Measurements from ENCODE around the gene ZKSCAN4. TPM values are rescaled to one million over a fixed set of nuclear protein-coding genes. Genes with fewer than 3 reads are reported as not detected.
A peak's percentile ranks its signal among the peaks of the same experiment; 100 is the strongest.

The ZKSCAN4 gene
- polyA plus RNA-seq (ENCODE audit: insufficient read length in 3 of 3), result 10 to 100 TPM; 11.0 to 11.7 (median 11.0) TPM
- long read RNA-seq, donor 1, partial matches to known transcripts, result 0 of 2 reads
- long read RNA-seq, donor 1, other reads (novel, unspliced or antisense), result 0 of 2 reads
- long read RNA-seq, donor 2, partial matches to known transcripts, result 6 of 7 reads
- long read RNA-seq, donor 2, other reads (novel, unspliced or antisense), result 0 of 7 reads
- long read RNA-seq, donor 3, partial matches to known transcripts, result 11 of 18 reads
- long read RNA-seq, donor 3, other reads (novel, unspliced or antisense), result 6 of 18 reads
- long read RNA-seq, donor 4, partial matches to known transcripts, result 47 of 57 reads
- long read RNA-seq, donor 4, other reads (novel, unspliced or antisense), result 6 of 57 reads
- long read RNA-seq, donor 5, result 0 reads
- long read RNA-seq, donor 6, partial matches to known transcripts, result 0 of 3 reads
- long read RNA-seq, donor 6, other reads (novel, unspliced or antisense), result 0 of 3 reads
- long read RNA-seq, donor 7, partial matches to known transcripts, result 48 of 50 reads
- long read RNA-seq, donor 7, other reads (novel, unspliced or antisense), result 0 of 50 reads
- long read RNA-seq, donor 8, result 0 reads
- long read RNA-seq, donor 9, partial matches to known transcripts, result 0 of 3 reads
- long read RNA-seq, donor 9, other reads (novel, unspliced or antisense), result 0 of 3 reads
- long read RNA-seq, donor 10, partial matches to known transcripts, result 0 of 1 reads
- long read RNA-seq, donor 10, other reads (novel, unspliced or antisense), result 0 of 1 reads
- long read RNA-seq, donor 11, partial matches to known transcripts, result 19 of 20 reads
- long read RNA-seq, donor 11, other reads (novel, unspliced or antisense), result 0 of 20 reads
- long read RNA-seq, donor 12, partial matches to known transcripts, result 0 of 1 reads
- long read RNA-seq, donor 12, other reads (novel, unspliced or antisense), result 0 of 1 reads
- long read RNA-seq, donor 13, result 0 reads
- long read RNA-seq, donor 14, partial matches to known transcripts, result 0 of 1 reads
- long read RNA-seq, donor 14, other reads (novel, unspliced or antisense), result 0 of 1 reads
- long read RNA-seq, donor 15, partial matches to known transcripts, result 0 of 2 reads
- long read RNA-seq, donor 15, other reads (novel, unspliced or antisense), result 0 of 2 reads
- long read RNA-seq, donor 16, transcript ZKSCAN4-201 (5 exons, 2,375 nt), result major isoform, 6 of 57 reads
- long read RNA-seq, donor 16, partial matches to known transcripts, result 31 of 57 reads
- long read RNA-seq, donor 16, other reads (novel, unspliced or antisense), result 20 of 57 reads

- DNase-seq (ENCODE audit: extremely low read depth in 1 of 11, low read depth in 9 of 11, low spot score in 4 of 11), result peak; percentile 79 to 94 (median 85)
Measured at GRCh38 chr6:28252009-28252975, at the start of gene ZKSCAN4. Gene ZKSCAN4, minus strand, starts transcription at chr6:28252269. Its CDS starts 289 bp downstream, at chr6:28251980.

- DNase-seq (ENCODE audit: extremely low read depth in 1 of 11, low read depth in 9 of 11, low spot score in 4 of 11), result no peak
Measured at GRCh38 chr6:28296520-28297060, 44.5 kb upstream of the ZKSCAN4 start.

GRCh38 chr6:28295326-28295725 is 43.3 kb upstream of the ZKSCAN4 start:
- DNase-seq (ENCODE audit: extremely low read depth in 1 of 11, low read depth in 9 of 11, low spot score in 4 of 11), result no peak

- DNase-seq (ENCODE audit: extremely low read depth in 1 of 11, low read depth in 9 of 11, low spot score in 4 of 11), result no peak
Measured at GRCh38 chr6:28291573-28291972, 39.5 kb upstream of the ZKSCAN4 start.

- no peak for DNase-seq (ENCODE audit: extremely low read depth in 1 of 11, low read depth in 9 of 11, low spot score in 4 of 11)
Measured at GRCh38 chr6:28282926-28283325, 30.9 kb upstream of the ZKSCAN4 start.

GRCh38 chr6:28281288-28282064 is 29.4 kb upstream of the ZKSCAN4 start, which contains the start of gene PGBD1:
Gene PGBD1, plus strand, starts transcription at chr6:28281572. Its CDS starts 2,242 bp downstream, at chr6:28283814.
- DNase-seq (ENCODE audit: extremely low read depth in 1 of 11, low read depth in 9 of 11, low spot score in 4 of 11), result peak in 9 of 11 donors; percentile 23 to 66 (median 53)

GRCh38 chr6:28280595-28281287 is 28.7 kb upstream of the ZKSCAN4 start:
- DNase-seq (ENCODE audit: extremely low read depth in 1 of 11, low read depth in 9 of 11, low spot score in 4 of 11), result no peak

- DNase-seq (ENCODE audit: extremely low read depth in 1 of 11, low read depth in 9 of 11, low spot score in 4 of 11), result no peak
Measured at GRCh38 chr6:28277746-28278145, 25.7 kb upstream of the ZKSCAN4 start.

- DNase-seq (ENCODE audit: extremely low read depth in 1 of 11, low read depth in 9 of 11, low spot score in 4 of 11), result no peak
Measured at GRCh38 chr6:28274888-28275287, 22.8 kb upstream of the ZKSCAN4 start.

GRCh38 chr6:28269492-28269891 is 17.4 kb upstream of the ZKSCAN4 start:
- DNase-seq (ENCODE audit: extremely low read depth in 1 of 11, low read depth in 9 of 11, low spot score in 4 of 11), result no peak

GRCh38 chr6:28267695-28268059 is 15.6 kb upstream of the ZKSCAN4 start:
- DNase-seq (ENCODE audit: extremely low read depth in 1 of 11, low read depth in 9 of 11, low spot score in 4 of 11), result no peak

GRCh38 chr6:28266962-28267694 is 15.1 kb upstream of the ZKSCAN4 start, which contains the start of gene ZSCAN26:
Gene ZSCAN26, plus strand, starts transcription at chr6:28267143. Its CDS starts 4,777 bp downstream, at chr6:28271920.
- peak; percentile 79 to 94 (median 87) for DNase-seq (ENCODE audit: extremely low read depth in 1 of 11, low read depth in 9 of 11, low spot score in 4 of 11)

- DNase-seq (ENCODE audit: extremely low read depth in 1 of 11, low read depth in 9 of 11, low spot score in 4 of 11), result no peak
Measured at GRCh38 chr6:28266563-28266961, 14.5 kb upstream of the ZKSCAN4 start.

GRCh38 chr6:28264834-28265401 is 12.8 kb upstream of the ZKSCAN4 start:
- no peak for DNase-seq (ENCODE audit: extremely low read depth in 1 of 11, low read depth in 9 of 11, low spot score in 4 of 11)

GRCh38 chr6:28263922-28264321 is 11.9 kb upstream of the ZKSCAN4 start:
- no peak for DNase-seq (ENCODE audit: extremely low read depth in 1 of 11, low read depth in 9 of 11, low spot score in 4 of 11)
